HG03457 (cell line): ENCODE results near the gene PRDM15.

Experiments
- ATAC-seq: cut with Tn5 transposase; IDR thresholded peaks from one replicate; pipeline ENCODE4 v1.9.1; 2021; ENCODE audit warnings: moderate number of reproducible peaks; ENCODE audit not compliant: unreplicated experiment

The PRDM15 gene

DNA sequence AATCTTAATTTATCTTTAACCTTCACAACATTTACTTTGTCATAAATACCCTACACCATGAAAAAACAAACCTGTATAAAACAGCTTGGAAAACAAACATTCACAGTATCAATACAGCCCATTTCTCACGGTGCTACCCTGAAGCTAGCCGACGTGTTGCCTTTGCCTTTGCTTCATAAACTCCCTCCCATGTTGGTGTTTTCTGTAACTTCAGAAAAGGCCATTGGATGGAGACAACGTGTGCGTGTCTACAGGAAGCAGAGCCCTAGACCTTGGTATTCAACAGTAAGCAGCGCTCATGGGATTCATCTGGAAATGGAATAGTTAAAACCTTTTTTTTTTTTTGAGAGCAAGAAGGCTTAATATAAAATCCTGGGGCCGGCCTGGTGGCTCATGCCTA lies 7.2 kb upstream of the PRDM15 start:
- no peak for ATAC-seq

GRCh38 chr21:41885341-41886024 lies 6.3 kb upstream of the PRDM15 start:
- no peak for ATAC-seq

- no peak for ATAC-seq
Observed at GRCh38 chr21:41884501-41885030, 5.4 kb upstream of the PRDM15 start.

DNA sequence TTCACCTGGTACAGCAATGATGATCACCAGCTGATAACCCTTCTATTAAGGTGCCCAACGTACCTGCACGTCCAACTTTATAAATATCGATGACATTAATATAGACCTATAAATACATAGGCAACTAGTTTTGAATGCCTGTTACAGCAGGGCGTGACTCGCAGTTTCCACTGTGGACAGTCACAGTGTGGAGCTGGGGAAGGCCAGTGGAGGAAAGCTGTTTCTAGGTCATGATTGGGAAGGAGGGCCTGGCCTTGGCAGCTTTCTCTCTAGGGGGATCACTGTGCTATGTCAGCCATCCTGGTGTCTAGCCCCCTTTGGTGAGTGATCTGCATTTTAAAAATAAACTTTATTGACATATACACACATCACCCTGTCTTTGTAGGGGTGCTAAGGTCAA lies 4.4 kb upstream of the PRDM15 start:
- ATAC-seq, result no peak

DNA sequence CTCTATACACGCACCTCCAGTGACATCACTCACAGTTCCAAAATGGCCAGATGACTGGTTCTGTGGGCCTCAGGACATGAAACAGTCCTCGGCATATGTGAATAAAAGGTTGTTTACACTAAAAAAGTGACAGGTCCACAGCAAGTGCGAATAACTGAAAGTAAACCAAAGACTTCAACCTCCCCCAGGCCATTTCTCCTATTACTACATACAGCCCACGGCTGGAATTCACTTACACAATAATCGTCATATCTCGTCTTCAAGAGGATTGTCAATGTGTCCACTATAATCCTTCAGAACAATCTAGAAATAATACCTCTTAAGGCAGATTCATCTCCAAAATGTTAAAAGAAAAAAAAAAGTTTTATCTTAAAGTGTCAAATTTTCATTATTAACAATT lies 1.9 kb upstream of the PRDM15 start:
- ATAC-seq, result no peak

DNA sequence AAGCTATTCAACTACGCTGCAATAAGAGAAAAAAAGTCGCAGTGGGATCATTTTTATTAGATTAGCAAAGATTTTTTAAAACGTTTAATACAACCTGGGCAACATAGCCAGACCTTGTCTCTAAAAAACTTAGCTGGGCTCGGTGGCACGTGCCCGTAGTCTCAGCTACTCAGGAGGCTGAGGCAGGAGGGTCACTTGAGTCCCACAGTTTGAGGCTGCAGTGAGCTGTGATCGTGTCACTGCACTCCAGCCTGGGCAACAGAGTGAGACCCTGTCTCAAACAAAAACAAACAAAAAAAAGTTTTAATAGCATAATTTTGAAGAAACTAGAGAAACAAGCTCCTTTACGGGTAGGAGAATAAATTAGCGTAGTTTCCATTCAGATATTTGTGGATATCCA lies 1.0 kb upstream of the PRDM15 start:
- ATAC-seq, result no peak

GRCh38 chr21:41878831-41879189 lies 334 bp downstream of the PRDM15 start:
- ATAC-seq, result peak; percentile 38

GRCh38 chr21:41877901-41878830 lies 978 bp downstream of the PRDM15 start:
- peak; percentile 26 for ATAC-seq

GRCh38 chr21:41876928-41877652 lies 2.1 kb downstream of the PRDM15 start:
- no peak for ATAC-seq

- no peak for ATAC-seq
Observed at GRCh38 chr21:41876396-41876795, 2.7 kb downstream of the PRDM15 start.

GRCh38 chr21:41875086-41875485 lies 4.1 kb downstream of the PRDM15 start:
- no peak for ATAC-seq

DNA sequence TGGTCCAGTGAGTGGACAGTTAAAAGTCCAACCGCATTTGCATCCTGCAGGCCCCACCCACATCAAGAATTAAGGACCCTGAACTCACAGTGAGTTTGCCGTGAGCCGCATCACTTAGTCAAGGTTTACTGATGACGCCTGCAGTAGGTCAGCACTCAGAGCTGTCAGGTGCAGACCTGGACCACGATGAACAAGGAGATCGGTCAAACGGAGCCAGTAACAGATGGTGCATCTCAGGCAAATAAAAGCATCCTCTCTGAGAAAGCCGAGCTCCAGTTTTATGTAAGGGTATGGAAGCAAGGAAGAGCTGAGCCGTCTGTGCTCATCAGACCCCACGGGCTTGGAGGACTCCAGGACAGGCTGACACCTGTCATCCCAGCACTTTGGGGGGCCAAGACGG lies 4.5 kb downstream of the PRDM15 start:
- no peak for ATAC-seq

GRCh38 chr21:41873426-41873825 lies 5.7 kb downstream of the PRDM15 start:
- no peak for ATAC-seq

GRCh38 chr21:41873005-41873404 lies 6.1 kb downstream of the PRDM15 start:
- ATAC-seq, result no peak

GRCh38 chr21:41871293-41872030 lies 7.7 kb downstream of the PRDM15 start:
- no peak for ATAC-seq

- ATAC-seq, result no peak
Observed at GRCh38 chr21:41869771-41870170, 9.4 kb downstream of the PRDM15 start.

GRCh38 chr21:41868062-41868710 lies 11.0 kb downstream of the PRDM15 start:
- ATAC-seq, result peak; percentile 48

GRCh38 chr21:41867313-41867712 lies 11.8 kb downstream of the PRDM15 start:
- no peak for ATAC-seq

GRCh38 chr21:41866274-41866809 lies 12.8 kb downstream of the PRDM15 start:
- no peak for ATAC-seq
